Neuron (in vitro differentiated cells): Measurements from ENCODE around the gene NEK6.

Source experiments
- H2AFZ ChIP-seq: one replicate; pipeline ENCODE4 v1.6.1; 2013; ENCODE audit warnings: low read depth, mild to moderate bottlenecking, inconsistent platforms, low read length, moderate library complexity
- H3K27me3 ChIP-seq: one replicate; pipeline ENCODE4 v1.6.1; 2013; ENCODE audit warnings: low read length; ENCODE audit not compliant: insufficient read depth
- H3K36me3 ChIP-seq: one replicate; pipeline ENCODE4 v1.6.1; 2013; ENCODE audit warnings: low read length; ENCODE audit not compliant: insufficient read depth
- H3K4me1 ChIP-seq: one replicate; pipeline ENCODE4 v1.6.1; 2013; ENCODE audit warnings: low read length; ENCODE audit not compliant: insufficient read depth
- H3K4me3 ChIP-seq: 2 replicates; pipeline ENCODE4 v1.5.1; 2013; ENCODE audit warnings: mild to moderate bottlenecking, low read length, moderate library complexity
- H3K9me3 ChIP-seq: one replicate; pipeline ENCODE4 v1.6.1; 2013; ENCODE audit warnings: low read length

Gene NEK6

DNA sequence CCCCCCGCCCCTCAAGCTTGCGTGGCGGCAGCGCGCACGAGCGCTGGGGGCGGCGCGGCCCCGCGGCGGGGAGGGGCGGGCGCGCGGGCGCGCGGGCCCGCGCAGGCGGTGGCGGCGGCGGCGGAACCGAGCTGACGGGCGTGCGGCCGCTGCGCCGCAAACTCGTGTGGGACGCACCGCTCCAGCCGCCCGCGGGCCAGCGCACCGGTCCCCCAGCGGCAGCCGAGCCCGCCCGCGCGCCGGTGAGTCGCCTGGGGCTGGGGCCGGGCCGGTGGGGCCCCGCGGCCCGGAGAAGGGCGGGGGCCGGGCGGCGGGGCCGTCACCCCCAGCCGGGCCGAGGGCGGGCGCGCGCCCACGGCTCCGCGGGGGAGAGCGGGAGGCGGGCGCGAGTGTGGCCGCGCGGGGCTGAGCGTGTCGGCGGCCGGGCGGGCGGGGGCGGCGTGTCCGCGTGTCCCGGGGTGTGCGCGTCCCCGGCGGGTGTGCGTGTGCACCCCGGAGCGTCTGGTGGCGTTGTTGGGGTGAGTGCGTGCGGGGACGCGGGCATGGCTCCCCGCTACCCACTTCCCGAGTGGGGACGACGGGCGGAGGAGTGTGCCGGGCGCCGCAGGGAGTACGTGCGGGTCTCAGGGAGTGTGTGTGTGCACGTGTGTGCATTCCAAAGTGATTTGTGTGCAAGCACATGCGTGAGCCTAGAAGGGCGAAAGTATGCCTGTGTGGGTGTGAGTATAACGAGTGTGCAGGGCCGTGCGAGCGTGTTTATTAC, at the start of gene NEK6:
Gene NEK6 (plus strand): TSS at position 106 of the 763 bp plus-strand sequence. CDS start 44,016 bp downstream, outside the sequence.
- H3K36me3 ChIP-seq: no peaks in the 10 kb centered on the region
- peaks cover 46% of the 10 kb centered on the region for H3K4me1 ChIP-seq
- no peaks in the 10 kb centered on the region for H3K27me3 ChIP-seq
- H3K9me3 ChIP-seq: no peaks in the 10 kb centered on the region
- H3K4me3 ChIP-seq: peak within 1 kb of the TSS; percentile 82
- H2AFZ ChIP-seq: peak within 1 kb of the TSS; percentile 5

DNA sequence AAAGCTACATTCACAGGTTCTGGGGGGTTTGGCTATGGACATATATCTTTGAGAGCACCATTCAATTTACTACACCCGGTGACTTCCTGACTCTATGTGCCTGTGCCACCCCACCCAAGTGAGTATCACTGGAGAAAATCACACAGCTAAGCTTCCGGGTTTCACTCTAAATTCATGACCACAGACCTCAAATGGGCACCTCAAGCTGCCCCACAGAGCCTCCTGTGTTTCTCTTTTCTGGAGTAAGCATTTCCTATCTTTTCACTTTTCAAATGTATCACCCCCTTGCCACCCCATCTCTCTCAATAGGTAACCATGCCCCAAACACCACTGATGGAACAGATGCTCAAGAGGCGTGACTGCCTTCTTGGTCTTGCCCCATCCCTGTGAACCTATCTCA, 49.2 kb upstream of the NEK6 start:
- H3K36me3 ChIP-seq: no peaks in the 10 kb centered on the region
- no peak overlapping the region for H3K4me3 ChIP-seq
- no peak overlapping the region for H2AFZ ChIP-seq
- no peaks in the 10 kb centered on the region for H3K27me3 ChIP-seq
- no peaks in the 10 kb centered on the region for H3K4me1 ChIP-seq
- H3K9me3 ChIP-seq: no peaks in the 10 kb centered on the region

DNA sequence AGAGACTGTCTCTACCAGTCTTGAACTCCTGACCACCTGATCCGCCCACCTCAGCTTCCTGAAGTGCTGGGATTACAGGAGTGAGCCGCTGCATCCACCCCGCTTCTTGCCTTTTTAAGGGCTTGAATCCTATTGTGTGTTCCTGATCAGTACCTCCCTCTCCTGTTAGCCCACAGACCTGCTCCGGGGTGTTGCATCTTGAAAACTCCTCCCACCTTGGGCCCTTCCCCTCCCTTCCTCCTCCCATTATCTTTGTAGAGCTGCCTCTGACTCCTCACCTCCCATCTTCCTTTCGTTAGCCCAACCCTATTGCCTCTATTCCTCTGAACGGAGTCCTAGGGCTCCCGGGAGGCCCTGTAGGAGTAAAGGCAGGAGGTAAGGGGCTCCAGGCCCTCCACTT, 48.5 kb upstream of the NEK6 start:
- no peaks in the 10 kb centered on the region for H3K27me3 ChIP-seq
- no peaks in the 10 kb centered on the region for H3K4me1 ChIP-seq
- no peaks in the 10 kb centered on the region for H3K36me3 ChIP-seq
- no peaks in the 10 kb centered on the region for H3K9me3 ChIP-seq
- no peak overlapping the region for H3K4me3 ChIP-seq
- H2AFZ ChIP-seq: no peak overlapping the region

DNA sequence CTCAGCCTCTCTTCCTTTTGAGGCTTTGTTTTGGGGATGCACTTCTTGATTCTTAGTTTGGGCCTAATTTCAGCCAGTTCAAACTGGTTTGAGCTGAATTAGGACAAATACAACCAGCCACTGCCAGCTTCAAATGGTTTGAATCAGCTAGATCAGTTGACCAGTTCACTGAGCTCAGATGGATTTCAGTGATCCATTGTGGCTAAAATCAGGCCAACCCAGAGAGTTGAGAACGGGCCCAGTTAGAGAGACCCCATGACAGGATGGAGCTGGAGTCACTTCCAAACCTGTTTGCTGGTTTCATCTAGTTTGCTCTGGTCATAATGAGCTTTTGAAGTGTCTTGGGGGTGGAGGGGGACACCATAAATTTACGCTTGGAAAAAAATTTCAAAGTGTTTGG, 48.0 kb upstream of the NEK6 start:
- Histone ChIP-seq H3K27me3 (no peaks in the 10 kb centered on the region), H3K36me3 (no peaks in the 10 kb centered on the region), H2AFZ (no peak overlapping the region), H3K9me3 (no peaks in the 10 kb centered on the region), H3K4me3 (no peak overlapping the region), H3K4me1 (no peaks in the 10 kb centered on the region)

DNA sequence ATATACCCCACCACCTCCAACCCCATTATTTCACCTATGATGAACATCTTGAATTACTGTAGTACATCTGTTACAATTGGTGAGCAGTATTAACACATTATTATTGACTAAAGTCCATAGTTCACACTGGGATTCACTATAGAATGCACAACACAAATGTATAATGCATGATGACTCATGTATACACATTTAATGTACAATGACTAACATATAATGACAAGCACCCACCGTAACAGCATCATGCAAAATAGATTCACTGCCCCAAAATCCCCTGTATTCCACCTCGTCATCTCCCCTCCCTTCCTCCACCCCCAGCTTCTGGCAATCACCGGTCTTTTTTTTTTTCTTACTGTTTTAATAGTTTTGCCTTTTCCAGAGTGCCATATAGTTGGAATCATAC, 47.1 kb upstream of the NEK6 start:
- no peaks in the 10 kb centered on the region for H3K36me3 ChIP-seq
- no peak overlapping the region for H3K4me3 ChIP-seq
- H2AFZ ChIP-seq: no peak overlapping the region
- H3K27me3 ChIP-seq: no peaks in the 10 kb centered on the region
- no peaks in the 10 kb centered on the region for H3K9me3 ChIP-seq
- H3K4me1 ChIP-seq: no peaks in the 10 kb centered on the region

DNA sequence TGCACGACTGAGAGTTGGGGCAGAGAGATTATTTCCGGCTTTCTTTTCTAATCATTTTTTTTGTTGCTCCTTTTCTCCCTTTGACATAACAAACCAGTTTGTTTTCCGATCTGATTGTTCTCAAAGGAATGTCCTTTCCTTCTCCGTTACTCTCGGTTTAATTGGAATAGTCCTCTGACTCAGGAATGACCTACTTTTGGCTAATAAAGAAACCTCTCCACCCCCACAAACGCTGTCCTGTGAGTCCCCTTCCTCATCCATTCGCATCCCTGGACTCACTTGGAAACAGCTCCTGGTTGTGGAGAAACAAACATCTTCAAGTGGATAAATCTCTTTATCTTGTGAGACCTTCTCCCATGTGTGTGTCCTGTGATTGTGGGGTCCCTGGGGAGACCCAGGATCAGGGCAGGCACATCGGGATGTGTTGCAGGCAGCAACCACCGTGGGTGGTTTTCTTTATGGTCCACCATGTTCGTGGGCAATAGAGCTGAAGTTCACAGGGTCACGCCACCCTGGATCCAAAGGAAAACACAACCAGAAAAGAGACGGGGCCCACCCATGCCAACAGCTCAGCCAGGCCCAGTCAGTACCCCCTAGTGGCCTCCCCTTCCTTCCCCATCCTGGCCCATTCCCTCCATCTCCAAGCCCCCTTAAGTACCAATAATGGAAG, 45.2 kb upstream of the NEK6 start:
- Histone ChIP-seq H3K36me3 (no peaks in the 10 kb centered on the region), H3K9me3 (no peaks in the 10 kb centered on the region), H3K4me3 (no peak overlapping the region)

DNA sequence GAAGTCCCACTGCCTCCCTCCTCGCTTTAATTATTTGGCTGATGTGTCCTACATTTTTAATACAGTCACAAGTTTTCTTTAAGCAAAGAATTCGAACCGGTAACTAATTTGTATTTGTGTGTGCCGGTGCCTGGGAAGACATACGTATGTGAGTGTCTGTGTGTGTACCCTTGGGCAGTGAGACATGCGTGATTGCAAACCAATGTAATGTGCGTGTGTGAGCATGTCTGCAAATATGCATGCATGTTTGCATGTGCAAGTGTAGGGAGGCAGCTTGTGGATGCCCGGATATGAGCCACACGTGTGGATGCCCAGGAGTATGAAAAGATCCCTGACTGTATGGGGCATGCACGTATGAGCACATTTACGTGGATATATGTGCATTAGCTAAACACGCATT, 44.4 kb upstream of the NEK6 start:
- Histone ChIP-seq H3K9me3 (no peaks in the 10 kb centered on the region), H3K27me3 (no peaks in the 10 kb centered on the region), H3K4me3 (no peak overlapping the region), H3K4me1 (no peaks in the 10 kb centered on the region), H2AFZ (no peak overlapping the region), H3K36me3 (no peaks in the 10 kb centered on the region)

More for the DNA sequence above, 45.2 kb upstream of the NEK6 start:
- Histone ChIP-seq H3K27me3 (no peaks in the 10 kb centered on the region), H2AFZ (no peak overlapping the region), H3K4me1 (no peaks in the 10 kb centered on the region)

DNA sequence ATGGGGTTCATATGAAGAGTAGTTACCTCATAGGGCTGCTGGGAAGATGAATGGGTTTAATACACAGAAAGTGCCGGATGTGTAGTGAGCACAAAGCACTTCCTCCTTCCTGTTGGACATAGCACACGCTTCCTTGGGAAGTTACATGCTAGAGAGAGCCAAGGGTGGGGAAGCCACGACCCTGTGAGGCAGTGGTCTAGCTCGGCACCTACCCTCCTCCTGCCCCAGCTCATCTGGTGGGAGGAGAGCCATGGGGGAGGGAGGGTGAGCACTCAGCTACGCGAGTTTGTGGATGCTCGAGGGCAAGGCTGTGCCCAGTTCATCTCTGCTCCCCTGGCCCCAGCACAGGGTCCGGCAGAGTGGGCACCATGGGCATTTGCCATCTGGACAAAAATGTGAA, 43.6 kb upstream of the NEK6 start:
- Histone ChIP-seq H3K9me3 (no peaks in the 10 kb centered on the region), H3K36me3 (no peaks in the 10 kb centered on the region), H3K27me3 (no peaks in the 10 kb centered on the region), H2AFZ (no peak overlapping the region), H3K4me1 (no peaks in the 10 kb centered on the region), H3K4me3 (no peak overlapping the region)

DNA sequence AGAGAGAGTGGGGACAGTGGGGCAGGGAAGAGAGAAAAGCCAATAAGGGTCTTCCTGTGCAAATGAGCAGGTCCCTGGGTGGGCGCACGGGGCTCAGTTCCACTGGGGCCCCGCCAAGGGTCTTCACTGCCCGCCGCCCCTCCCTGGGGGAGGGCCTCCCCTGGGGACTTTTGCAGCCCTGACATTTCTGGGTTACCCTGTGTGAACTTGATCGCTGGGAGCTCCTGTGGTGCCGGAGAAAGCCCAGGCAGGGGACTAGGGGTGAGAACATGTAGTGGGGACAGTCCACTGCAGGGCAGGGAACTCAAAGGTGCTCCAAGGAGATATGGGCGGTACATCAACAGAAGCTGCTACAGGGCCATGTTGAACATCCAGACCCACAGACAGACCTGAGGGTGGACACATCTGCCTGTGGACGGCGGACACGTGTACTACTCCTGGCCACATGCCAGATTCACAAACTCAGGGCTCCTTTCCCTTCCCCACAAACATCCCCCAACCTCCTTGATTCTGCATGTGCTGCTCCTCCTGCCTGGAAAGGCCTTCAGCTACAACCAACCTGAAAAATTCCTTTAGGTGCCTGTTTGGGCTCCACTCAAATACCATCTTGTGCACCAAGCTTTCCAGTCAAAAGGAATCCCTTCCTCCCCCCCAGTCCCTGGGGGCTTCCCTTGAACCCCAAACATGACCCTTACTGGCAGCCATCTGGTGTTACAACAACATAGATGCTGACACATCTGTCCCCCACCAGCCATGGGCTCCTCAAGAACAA, 43.0 kb upstream of the NEK6 start:
- H3K4me1 ChIP-seq: no peaks in the 10 kb centered on the region
- no peak overlapping the region for H2AFZ ChIP-seq
- no peaks in the 10 kb centered on the region for H3K9me3 ChIP-seq
- H3K27me3 ChIP-seq: no peaks in the 10 kb centered on the region
- H3K4me3 ChIP-seq: no peak overlapping the region
- no peaks in the 10 kb centered on the region for H3K36me3 ChIP-seq

DNA sequence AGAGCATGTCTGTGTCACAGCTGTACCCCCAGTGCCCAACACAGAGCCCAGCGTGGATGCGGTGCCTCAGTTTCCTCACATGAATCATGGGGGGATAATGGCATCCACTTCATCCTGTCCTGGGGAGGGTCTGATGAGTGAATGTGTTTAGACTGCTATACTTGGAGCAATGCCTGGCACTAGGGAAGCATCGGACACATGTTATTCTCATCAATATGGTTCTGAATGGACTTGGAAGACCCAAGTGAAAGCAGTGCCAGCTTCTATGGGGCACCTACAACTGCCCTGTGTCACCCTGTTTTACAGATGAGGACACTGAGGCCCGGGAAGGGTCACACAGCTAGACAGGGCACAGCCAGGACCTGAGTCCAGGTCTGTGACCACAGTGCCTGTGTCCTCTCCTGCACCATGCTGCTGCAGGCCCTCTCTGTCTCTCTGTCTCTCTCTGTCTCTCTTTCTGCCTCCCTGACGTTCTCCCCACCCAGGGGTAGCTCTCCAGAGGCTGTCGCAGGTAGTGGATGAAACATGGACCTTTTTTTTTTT, 42.3 kb upstream of the NEK6 start:
- no peaks in the 10 kb centered on the region for H3K36me3 ChIP-seq
- H3K4me1 ChIP-seq: no peaks in the 10 kb centered on the region
- no peak overlapping the region for H3K4me3 ChIP-seq
- H2AFZ ChIP-seq: no peak overlapping the region
- no peaks in the 10 kb centered on the region for H3K9me3 ChIP-seq
- no peaks in the 10 kb centered on the region for H3K27me3 ChIP-seq

DNA sequence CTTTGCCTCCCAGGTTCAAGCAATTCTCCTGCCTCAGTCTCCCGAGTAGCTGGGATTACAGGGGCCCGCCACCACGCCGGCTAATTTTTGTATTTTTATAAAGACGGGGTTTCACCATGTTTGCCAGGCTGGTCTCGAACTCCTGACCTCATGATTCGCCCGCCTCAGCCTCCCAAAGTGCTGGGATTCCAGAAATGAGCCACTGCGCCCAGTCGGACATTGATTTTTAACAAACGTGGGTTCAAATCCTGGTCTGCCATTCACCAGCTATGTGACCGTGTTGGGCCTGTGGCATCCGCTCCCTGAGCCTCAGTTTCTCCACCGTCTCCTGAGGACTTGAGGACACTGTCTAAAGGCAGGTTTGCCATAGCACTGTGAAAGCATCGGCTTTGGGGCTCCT, 41.8 kb upstream of the NEK6 start:
- H3K4me1 ChIP-seq: no peaks in the 10 kb centered on the region
- H3K9me3 ChIP-seq: no peaks in the 10 kb centered on the region
- H3K36me3 ChIP-seq: no peaks in the 10 kb centered on the region
- H3K4me3 ChIP-seq: no peak overlapping the region
- no peak overlapping the region for H2AFZ ChIP-seq
- H3K27me3 ChIP-seq: peaks cover 1% of the 10 kb centered on the region

DNA sequence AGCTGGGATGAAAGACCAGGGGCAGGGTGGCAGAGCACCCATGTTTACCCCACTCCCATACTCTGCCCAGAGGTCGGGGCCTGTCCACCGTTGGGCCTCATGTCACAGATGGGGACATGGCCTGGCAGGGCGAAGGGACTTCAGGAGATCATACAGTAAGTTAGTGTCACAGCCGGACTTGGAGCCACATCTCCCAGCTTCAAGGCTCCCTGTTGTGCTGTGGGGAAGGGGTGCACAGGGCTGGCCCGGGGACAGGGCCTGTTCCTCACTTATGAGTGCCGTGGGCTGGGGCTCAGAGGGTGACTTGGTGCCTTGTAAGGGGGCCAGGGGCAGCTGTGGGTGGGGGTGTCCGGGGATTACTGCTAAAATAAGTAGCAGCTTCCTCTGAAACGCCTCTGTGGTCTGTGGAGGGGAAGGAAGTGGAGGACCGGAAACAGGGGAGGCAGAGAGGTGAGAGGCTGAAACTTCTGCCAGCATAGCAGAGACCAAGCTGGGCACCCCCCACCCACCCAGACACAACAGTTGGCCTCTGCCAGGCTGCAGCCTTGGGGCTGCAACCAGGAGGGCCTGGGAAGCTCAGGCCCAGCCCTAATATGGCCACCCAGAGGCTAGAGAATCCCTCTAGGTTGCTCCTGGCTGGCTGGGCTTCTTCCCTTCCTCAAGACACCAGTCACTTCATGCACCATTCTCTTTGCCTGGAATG, 41.1 kb upstream of the NEK6 start:
- no peaks in the 10 kb centered on the region for H3K36me3 ChIP-seq
- H3K27me3 ChIP-seq: peaks cover 5% of the 10 kb centered on the region
- H3K4me1 ChIP-seq: no peaks in the 10 kb centered on the region
- no peaks in the 10 kb centered on the region for H3K9me3 ChIP-seq
- no peak overlapping the region for H3K4me3 ChIP-seq
- H2AFZ ChIP-seq: no peak overlapping the region
